Uterus (tissue), 2 donors: ENCODE results near the gene PCDHB12.
"Not testable (repeated sequence)": the region's sequence is repeated elsewhere in the genome, so short reads cannot be mapped to it uniquely, and the experiment has no call there.

Experiments used
- POLR2A ChIP-seq, 2 donors: fragments of 450-650 bp; IDR thresholded peaks; one replicate each; pipeline ENCODE4 v1.6.1; 2016; ENCODE audit warnings: antibody characterized with exemption in 2 of 2, mild to moderate bottlenecking in 1 of 2, moderate library complexity in 1 of 2
- TF ChIP-seq, protein P1 (sequence below), 4 experiments: fragments of 200-600 bp in 2 of 4; fragments of 450-650 bp in 2 of 4; sonication (generic) in 2 of 4; IDR thresholded peaks; one replicate each; pipeline ENCODE4 v1.5.1; 2016 to 2019; ENCODE audit warnings: antibody characterized with exemption in 4 of 4, mild to moderate bottlenecking in 2 of 4, moderate library complexity in 1 of 4

DNA sequence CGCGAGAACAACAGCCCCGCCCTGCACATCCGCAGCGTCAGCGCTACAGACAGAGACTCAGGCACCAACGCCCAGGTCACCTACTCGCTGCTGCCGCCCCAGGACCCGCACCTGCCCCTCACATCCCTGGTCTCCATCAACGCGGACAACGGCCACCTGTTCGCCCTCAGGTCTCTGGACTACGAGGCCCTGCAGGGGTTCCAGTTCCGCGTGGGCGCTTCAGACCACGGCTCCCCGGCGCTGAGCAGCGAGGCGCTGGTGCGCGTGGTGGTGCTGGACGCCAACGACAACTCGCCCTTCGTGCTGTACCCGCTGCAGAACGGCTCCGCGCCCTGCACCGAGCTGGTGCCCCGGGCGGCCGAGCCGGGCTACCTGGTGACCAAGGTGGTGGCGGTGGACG, 7.0 kb downstream of the PCDHB12 start:
- TF ChIP-seq, protein P1, sequence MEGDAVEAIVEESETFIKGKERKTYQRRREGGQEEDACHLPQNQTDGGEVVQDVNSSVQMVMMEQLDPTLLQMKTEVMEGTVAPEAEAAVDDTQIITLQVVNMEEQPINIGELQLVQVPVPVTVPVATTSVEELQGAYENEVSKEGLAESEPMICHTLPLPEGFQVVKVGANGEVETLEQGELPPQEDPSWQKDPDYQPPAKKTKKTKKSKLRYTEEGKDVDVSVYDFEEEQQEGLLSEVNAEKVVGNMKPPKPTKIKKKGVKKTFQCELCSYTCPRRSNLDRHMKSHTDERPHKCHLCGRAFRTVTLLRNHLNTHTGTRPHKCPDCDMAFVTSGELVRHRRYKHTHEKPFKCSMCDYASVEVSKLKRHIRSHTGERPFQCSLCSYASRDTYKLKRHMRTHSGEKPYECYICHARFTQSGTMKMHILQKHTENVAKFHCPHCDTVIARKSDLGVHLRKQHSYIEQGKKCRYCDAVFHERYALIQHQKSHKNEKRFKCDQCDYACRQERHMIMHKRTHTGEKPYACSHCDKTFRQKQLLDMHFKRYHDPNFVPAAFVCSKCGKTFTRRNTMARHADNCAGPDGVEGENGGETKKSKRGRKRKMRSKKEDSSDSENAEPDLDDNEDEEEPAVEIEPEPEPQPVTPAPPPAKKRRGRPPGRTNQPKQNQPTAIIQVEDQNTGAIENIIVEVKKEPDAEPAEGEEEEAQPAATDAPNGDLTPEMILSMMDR (IDR thresholded peaks at IDR 0.05), result not testable (repeated sequence)
- TF ChIP-seq POLR2A (IDR thresholded peaks at IDR 0.05), result not testable (repeated sequence)
